Measurements from ENCODE around the gene GFRA1. TPM values are rescaled to one million over a fixed set of nuclear protein-coding genes. Genes with fewer than 3 reads are reported as not detected.

GFRA1 gene
- total and polyA plus RNA-seq, 8 donors: 1.9 to 3.5 (median 2.8) TPM

GRCh38 chr10:116115036-116115641 is 157.9 kb downstream of the GFRA1 start:
- no peak for TF ChIP-seq CTCF (IDR thresholded peaks at IDR 0.05)
- H3K4me1 ChIP-seq: no peaks in the 10 kb centered on the region
- no peak overlapping the region for H3K27ac ChIP-seq
- peaks cover 0 to 4% of the 10 kb centered on the region in 2 donors for H3K9me3 ChIP-seq
- intact Hi-C loops (cut with DNase I): no loop called here
- no peak for DNase-seq
- H3K36me3 ChIP-seq: no peaks in the 10 kb centered on the region
- H3K4me3 ChIP-seq: no peak overlapping the region
- no peaks in the 10 kb centered on the region for H3K27me3 ChIP-seq
- no peak for ATAC-seq

GRCh38 chr10:116113721-116114501 is 159.1 kb downstream of the GFRA1 start:
- no peaks in the 10 kb centered on the region for H3K36me3 ChIP-seq
- no peak for TF ChIP-seq CTCF (IDR thresholded peaks at IDR 0.05)
- ATAC-seq (no peak), DNase-seq (no peak)
- H3K27ac ChIP-seq: no peak overlapping the region
- no peaks in the 10 kb centered on the region for H3K27me3 ChIP-seq
- peaks cover 0 to 2% of the 10 kb centered on the region in 2 donors for H3K9me3 ChIP-seq
- H3K4me1 ChIP-seq: no peaks in the 10 kb centered on the region
- no peak overlapping the region for H3K4me3 ChIP-seq
- intact Hi-C loops (cut with DNase I): no loop called here

GRCh38 chr10:116112232-116113231 is 160.5 kb downstream of the GFRA1 start:
- no peak overlapping the region for H3K4me3 ChIP-seq
- ATAC-seq: no peak
- H3K36me3 ChIP-seq: no peaks in the 10 kb centered on the region
- H3K27me3 ChIP-seq: no peaks in the 10 kb centered on the region
- no peak overlapping the region for H3K27ac ChIP-seq
- TF ChIP-seq CTCF (IDR thresholded peaks at IDR 0.05): no peak
- intact Hi-C loops (cut with DNase I): no loop called here
- H3K4me1 ChIP-seq: no peaks in the 10 kb centered on the region
- DNase-seq: no peak
- H3K9me3 ChIP-seq: peaks cover 0 to 2% of the 10 kb centered on the region in 2 donors

- ATAC-seq: no peak
- intact Hi-C loops (cut with DNase I): no loop called here
- peaks cover 0 to 2% of the 10 kb centered on the region in 2 donors for H3K9me3 ChIP-seq
- H3K27ac ChIP-seq: no peak overlapping the region
- no peaks in the 10 kb centered on the region for H3K36me3 ChIP-seq
- no peaks in the 10 kb centered on the region for H3K4me1 ChIP-seq
- H3K4me3 ChIP-seq: no peak overlapping the region
- TF ChIP-seq CTCF (IDR thresholded peaks at IDR 0.05): no peak
- no peak for DNase-seq
- no peaks in the 10 kb centered on the region for H3K27me3 ChIP-seq
These were observed 161.4 kb downstream of the GFRA1 start for GRCh38 chr10:116111483-116112095.

Measured in left lung (tissue), 10 donors.